NCI-H524 treated with DMSO at 0.1 percent for 48 hours (cell line): ENCODE data around the gene POTEB2.
"Not testable (repeated sequence)": the region's sequence is repeated elsewhere in the genome, so short reads cannot be mapped to it uniquely, and the experiment has no call there.

Source experiments
- DNase-seq: peaks from one replicate; lab custom pipeline; 2025; lab: John Stamatoyannopoulos, UW

POTEB2 gene

GRCh38 chr15:20866214-20866613 is at the start of gene POTEB2:
Gene POTEB2 (minus strand): TSS chr15:20866314. CDS start chr15:20866281, 33 bp downstream.
- not testable (repeated sequence) for DNase-seq

GRCh38 chr15:20879916-20880315 is 13.8 kb upstream of the POTEB2 start:
- DNase-seq = not testable (repeated sequence)

- not testable (repeated sequence) for DNase-seq
Observed at GRCh38 chr15:20878464-20878863, 12.3 kb upstream of the POTEB2 start.

DNA sequence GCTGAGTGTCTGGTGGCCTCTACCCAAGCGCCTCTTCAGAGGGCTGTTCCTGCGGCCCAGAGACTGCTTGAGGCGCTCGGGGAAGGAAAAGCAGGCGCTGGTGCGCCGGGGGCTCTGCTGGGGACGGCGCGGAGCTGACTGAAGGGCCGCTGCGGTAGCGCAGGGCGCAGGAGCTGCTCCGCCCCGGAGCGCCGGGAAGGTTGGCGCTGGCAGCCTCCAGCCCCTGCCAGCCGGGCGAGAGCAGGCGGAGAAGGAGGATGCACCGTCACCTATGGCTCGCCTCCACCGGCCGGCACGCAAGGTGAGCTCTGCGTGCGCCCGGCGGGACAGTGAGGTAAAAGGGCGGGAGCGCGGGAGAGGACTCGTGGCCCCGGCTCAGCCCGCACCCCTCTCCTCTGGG is 11.7 kb upstream of the POTEB2 start:
- DNase-seq = not testable (repeated sequence)
